HG03558 (cell line): ENCODE data around the gene BHLHE40.

Source experiments
- ATAC-seq: cut with Tn5 transposase; IDR thresholded peaks from one replicate; pipeline ENCODE4 v1.9.1; 2021; ENCODE audit warnings: moderate number of reproducible peaks; ENCODE audit not compliant: unreplicated experiment; ENCODE audit errors: extremely low read depth

The BHLHE40 gene

DNA sequence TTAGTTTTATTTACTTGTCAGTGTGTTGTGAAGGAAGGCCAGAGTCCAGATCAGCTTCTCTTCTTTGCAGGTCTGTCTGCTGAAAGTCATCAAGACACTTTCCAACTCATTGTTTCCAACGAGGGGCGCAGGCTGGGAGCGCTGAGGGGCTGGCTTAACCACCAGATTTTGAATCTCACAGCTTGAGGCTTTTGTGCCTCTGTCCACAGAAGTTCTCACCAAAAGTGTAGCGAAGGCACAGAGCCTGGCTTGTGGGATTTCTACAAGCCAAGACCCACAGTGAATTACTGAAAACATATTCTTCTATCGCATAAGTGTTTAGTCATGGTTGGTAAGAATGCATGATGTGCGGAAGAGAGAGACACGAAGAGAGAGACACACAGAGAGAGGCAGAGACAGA is 35.2 kb downstream of the BHLHE40 start:
- no peak for ATAC-seq

DNA sequence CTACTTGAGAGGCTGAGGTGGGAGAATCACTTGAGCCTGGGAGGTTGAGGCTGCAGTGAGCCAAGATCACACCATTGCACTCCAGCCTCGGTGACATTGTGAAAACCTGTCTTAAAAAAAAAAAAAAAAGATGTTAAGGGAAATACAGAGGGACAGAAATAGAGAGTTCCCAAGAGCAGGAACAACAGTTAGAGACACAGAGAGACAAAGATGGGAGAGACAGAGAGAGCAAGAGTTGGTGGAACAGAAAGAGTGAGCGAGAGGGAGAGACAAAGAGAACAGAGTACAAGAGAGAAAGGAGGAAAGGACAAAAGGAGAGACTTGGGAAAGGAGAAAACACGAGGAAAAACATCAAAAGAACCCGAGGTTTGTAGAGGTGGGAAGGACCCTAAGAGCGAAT is 35.8 kb downstream of the BHLHE40 start:
- ATAC-seq, result no peak

DNA sequence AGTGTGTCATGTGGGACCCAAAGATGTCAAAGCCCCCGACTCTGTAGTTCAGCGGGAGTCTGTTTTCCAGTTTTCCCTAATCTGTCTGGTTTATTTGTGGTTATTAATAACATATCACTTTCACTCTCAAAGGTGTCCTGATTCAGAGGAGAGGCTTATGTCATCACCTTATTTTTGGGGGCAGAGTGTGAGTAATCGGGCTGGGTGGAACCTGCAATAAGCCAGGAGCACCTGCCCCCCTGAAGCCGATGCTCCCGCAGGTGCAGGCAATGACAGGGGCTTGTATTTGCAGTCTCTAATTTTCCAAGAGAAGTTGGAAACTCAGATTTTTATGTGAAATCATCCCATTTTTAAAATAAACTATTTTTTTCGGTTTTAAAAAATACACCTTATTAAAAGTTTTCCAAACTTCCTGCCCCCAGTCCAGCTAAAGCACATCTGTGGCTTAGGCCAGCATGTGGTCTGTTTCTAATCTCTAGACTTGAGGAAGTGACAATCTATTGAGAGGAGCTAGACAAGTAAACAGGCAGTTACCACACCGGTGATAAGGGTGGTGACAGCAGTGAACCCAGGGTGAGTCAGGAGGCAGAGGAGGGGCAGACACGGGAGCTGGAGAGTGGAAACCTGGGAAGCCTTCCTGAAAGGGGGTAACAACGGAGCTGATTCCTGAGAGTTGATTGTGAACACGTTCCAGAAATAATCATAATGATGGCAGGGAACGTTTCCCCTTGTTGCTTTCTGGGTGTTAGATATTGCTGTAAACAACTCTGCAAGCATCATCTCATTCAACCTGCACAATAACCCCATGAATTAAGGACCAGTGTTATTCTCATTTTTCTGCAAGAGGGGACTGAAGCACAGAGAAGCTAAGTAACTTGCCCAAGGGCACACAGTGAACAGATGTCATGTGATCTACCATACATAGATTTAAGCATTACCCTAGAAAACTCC is 37.2 kb downstream of the BHLHE40 start:
- no peak for ATAC-seq

DNA sequence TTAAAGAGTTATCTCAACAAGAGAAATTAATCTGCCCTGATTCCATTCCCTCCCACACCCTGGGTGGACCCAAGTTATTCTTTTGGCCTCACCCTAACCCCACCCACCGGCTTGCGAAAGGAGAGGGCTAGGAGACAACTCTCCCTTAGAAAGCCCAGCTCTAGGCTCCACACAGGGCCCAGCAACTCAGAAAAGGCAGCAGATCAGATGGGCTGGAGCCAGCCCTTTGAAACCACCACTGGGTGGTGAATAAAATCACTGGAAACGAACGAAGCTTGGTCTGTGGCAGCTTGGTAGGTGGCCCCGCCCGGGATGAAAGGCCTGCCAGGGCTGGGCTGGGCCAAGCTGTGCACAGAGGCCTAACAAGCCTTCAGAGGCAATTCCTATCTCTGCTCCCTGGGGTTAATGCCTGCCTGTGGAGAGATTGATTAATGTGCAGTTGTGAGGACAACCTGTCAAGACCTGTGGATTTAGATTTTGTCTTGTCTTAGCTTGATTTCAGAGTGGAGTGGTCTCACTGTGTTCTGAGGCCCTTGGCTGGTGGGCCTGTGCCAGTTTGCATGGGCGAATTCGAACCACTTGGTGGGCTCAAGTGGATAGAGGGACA is 38.8 kb downstream of the BHLHE40 start:
- ATAC-seq, result no peak

DNA sequence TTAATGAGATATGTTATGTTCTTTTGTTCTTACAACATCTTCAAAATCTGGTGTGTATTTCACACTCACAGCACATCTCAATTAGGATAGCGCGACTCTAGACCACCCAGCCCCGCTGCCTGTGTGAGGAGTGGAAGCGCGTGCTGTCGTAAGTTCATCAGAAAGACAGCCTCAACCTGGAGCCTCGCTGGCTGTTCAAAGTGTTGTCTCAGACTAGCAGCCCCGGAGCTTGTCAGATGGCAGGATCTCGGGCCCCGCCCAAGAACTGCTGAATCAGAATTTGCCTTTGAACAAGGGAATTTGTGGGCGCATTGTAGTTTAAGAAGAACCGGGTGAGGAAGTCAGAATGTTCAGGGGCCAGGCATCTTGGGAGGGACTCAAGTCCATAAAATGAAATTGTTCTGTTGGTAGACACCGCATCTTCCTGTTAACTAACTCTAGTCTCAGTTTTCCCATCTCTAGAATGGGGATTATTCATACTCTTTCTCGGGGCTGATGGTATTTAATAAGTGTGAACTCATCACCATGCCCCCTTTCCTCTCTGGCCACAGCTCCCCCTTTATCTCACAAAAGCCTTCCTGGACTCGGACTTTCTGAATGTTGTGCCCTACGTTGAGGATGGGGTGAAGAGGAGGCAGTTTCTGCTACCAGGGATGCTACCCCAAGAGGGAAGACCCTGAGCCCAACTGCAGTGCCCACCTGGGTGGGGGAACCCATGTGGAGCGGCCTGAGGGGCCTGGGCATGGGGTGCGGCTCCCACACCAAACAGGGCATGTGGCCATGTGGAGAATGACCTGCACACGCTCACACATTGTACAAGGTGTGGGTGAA is 40.4 kb downstream of the BHLHE40 start:
- ATAC-seq, result no peak

DNA sequence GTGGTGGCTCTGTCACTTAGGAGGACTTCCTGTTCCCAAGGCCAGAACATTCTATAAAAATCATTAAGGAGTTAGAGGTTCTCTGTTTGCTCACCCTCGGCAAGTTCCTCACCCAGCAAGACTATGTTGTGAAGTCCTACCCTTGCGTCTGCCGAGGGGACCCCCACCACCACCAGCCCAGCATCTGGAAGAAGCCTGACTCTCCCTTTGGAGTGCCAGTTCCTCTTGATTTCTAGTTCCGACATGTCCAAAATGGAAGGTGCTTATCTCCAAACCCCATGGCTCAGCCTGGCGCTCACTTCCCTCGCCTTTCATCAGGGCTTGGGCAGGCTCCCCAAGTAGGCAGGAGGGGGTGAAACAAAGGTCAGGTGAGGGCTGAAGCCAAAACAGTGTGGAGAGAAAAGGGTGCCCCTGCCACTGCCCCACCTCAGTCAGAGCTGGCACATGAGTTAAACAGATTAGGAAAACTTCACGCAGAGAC is 41.0 kb downstream of the BHLHE40 start:
- ATAC-seq, result no peak

DNA sequence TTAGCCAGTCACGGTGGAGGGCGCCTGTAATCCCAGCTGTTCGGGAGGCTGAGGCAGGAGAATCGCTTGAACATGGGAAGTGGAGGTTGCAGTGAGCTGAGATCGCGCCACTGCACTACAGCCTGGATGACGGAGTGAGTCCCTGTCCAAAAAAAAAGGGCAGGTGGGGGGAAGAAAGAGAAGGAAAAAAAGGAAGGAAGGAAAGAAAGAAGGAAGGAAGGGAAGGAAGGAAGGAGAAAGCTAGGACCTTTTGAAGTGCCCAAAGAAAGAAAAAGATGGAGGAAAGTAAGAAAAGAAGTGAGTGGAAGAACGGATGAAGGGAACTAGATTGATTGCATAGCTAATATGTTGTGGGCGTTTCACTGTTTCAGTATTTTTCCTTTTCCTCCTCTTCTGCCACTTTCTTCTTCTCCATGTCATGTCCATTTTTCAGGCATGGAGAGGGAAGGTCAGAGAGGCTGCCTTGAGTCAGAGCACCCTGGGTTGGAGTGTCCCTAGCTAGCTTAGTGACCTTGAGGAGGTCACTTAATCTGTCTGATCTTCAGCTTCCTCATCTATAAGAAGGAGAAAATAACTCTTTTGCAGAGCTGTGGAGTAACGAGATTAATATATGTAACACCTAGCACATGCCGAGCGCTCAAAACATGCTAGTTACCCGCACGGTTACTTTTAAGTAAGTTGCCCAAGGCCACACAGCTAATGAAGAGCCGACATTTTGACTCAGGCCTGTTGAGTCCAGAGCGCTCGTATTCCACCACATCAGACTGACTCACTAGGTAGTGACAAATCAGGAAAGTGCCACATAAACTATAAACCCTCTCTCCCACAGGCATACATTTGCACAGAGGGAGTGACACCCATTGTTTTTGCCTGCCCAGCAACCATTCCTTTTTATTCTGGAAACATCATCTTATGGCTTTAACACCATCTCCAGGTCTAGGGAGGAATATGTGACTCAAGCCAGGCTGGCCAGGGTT is 42.2 kb downstream of the BHLHE40 start:
- no peak for ATAC-seq

DNA sequence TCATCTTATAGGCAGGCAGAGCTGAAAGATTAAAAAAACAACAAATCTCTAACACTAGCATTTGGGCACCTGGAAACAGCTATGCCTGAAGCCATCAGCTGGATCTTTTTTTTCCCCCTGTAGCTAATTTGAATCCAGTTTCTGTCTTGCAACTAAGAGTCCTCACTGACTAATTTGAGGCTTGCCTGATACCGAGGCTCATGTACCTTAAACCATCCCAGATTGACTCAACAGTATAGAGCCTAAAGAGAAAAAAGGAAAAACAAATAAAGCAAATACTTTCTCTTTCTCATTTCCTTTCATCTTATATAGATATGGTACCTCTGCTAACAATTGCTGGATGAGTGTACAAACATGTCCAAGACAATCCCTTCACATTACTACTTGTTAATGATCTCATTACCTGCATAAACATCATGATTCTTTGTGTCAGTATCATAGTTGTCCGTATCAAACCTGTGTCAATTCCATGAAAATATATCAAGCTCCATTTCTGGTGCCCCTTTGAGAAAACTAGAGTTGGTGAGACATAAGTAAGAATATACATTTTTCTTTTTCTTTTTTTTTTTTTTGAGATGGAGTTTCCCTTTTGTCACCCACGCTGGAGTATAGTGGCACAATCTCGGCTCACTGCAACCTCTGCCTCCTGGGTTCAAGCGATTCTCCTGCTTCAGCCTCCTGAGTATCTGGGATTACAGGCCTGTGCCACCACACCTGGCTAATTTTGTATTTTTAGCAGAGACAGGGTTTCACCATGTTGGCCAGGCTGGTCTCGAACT is 43.1 kb downstream of the BHLHE40 start:
- ATAC-seq, result peak; percentile 83

DNA sequence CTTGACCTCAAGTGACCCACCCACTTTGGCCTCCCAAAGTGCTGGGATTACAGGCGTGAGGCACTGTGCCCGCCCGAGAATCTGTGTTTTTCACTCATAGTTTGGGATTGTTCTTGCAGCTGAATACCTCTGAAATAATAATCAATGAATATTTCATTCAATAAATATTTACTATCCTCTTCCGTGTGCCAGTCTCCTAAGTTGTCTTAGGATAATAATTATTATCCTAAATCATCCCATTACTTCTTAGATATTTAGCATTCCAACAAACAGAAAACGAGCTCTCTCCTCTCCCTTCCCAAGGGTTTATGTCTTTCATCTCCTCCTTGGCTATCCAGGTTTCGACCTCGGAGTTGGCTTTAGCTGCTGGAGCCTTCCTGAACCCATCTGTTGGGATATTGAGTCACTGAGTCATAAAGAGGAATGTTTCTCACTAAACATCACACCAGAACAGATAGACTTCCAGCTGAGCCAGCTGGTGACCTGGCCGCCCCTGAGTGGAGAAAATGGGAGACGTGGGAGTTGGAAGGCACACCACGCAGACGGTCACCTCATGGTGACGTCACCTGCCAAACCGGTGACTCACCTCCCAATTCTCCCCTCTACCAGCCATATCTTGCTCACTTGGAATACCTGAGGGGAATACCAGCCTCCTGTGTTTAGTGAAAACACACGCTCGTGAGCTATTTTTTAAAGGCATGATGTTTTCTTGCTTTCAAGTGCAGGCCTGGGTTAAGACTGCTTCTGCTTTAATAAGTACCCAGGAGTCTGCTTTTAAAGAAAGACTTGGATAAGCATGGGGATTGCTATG is 43.9 kb downstream of the BHLHE40 start:
- no peak for ATAC-seq

DNA sequence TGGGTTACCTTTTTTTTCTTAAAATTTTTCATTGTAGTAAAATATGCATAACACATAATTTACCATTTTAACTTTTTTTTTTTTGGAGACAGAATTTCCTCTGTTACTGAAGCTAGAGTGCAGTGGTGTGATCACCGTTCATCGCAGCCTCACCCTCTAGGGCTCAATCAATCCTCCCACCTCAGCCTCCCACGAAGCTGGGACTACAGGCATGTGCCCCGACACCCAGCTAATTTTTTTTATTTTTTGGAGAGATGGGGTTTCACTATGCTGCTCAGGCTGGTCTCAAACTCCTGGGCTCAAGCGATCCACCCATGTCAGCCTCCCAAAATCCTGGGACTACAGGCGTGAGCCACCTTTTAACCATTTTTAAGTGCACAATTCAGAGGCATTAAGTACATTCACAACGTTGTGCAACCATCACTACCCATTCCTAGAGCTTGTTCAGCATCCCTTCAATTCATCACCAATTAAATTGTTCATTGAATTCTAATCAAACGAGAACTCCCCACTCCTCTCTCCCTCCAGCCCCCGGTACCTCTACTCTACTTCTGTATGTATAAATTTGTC is 44.6 kb downstream of the BHLHE40 start:
- ATAC-seq, result no peak

DNA sequence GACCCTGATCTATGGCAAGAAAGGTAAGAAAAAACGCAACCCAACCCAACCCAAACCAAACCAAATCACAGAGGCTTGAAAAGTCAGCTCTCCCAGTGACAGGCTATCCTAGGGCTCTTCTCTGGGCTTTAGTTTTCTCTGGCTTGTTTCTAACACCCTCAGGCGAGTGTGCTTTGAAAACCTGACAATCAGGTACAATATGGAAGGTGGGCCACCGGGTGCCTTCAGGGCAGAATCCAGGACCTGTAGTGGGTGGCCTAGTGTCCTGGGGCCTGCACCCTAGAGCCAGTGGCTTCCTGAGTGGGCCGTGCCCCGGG is 46.8 kb downstream of the BHLHE40 start:
- ATAC-seq, result no peak

DNA sequence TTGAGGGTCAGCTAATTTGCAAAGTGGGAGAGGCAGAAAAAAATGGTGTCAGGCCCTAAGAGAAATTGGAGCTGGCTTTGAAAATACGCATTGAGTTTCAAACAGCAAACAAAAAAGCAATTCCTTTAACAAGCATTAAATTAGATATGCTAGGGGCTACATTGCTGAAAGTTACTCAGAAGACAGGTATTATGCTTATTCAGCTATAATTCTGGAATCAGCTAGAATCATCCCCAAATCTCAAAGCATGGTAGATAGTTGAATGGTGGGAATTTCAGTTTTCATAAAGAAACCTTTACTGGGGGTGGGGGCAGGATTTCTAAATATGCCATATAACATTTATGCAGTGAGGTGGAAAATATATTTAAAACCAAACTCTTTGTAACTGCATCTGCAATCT is 50.5 kb downstream of the BHLHE40 start:
- ATAC-seq, result no peak

DNA sequence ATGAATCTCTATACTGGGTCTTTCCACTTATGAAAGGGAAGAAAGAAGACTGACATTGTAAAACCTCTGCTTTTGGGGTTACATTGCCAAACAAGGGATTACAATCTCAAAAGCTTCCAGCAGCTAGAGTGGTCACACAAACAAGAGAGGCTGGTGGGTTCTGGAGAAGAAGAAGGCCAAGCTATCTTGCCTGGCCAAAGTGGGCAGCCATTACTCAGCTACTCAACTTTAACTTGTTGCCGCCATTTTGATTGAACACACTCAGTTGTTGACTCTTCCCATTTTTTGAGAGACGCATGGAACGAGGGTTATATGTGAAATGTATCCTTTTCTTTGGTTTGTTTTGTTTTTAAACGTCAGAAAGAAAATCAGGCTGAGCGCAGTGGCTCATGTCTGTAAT is 50.9 kb downstream of the BHLHE40 start:
- ATAC-seq, result no peak

DNA sequence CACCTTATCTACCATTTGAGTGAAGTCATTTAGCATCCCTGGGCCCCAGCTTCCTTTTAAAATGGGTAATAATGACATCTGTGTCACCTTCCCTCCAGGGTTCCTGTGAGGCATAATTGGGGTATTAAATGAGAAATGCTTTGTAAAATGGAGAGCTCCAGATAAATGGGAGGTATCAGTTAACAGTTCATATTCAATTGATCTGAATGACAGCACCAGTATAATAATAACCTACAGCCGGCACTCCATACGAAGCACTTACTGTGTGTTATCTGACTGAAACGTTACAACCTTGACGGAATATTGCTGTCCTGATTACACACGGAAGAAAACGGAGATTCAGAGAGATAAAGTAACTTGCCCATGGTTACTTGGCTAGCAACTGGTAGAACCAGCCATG is 53.6 kb downstream of the BHLHE40 start:
- no peak for ATAC-seq
